Activated CD4-positive, alpha-beta T cell treated with anti-CD3 and anti-CD28 coated beads, Interleukin-2, amount 50 U/mL, for 24 hours (primary cell): ENCODE data around the gene ALOX12B.

Source experiments
- DNase-seq, 2 donors: peaks; one replicate each; pipeline ENCODE4 v3.0.0-alpha.2; 2020; ENCODE audit warnings: low read depth in 1 of 2, low spot score in 1 of 2

ALOX12B gene

DNA sequence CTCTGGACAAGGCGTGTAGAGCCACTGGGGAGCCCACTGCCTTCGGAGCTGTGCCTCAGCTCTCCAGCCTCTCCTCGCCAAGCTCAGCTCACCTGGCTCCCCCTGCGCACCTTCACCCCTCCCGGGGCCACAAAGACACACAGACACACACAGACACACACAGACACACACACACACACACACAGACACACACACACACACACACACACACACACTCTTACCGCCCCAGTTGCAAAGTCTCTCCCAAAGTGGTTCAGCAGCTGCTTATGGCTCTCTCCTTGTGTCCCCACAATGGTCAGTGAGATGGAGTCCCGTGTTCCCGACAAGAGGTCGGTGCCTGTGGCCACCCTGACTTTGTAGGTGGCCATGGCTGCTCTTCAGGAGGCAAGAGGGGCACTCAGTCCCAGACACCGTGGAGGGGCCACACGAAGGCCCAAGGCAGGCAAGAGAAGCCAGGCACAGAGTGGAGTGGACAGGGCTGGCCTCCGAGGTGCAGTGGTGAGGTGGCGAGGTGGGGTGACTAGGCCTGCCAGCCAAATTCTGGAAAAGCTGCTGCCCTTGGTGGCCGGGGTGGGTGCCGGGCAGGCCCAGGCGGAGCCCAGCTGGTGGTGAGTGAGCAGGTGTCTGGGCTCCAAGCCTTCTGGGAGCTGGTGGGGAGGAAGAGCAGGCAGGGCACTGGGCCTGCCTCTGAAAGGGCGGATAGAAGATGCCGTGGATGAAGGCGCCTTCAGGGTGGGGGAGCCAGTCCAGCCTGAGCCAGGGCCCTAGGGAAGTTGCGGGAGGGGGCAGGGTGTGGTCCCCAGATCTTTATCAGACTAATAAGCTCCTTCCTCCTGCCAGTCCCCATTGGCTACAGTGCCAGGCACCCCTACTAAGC, at the start of gene ALOX12B:
Gene ALOX12B (minus strand): TSS at position 642 of the 877 bp plus-strand sequence. CDS start 274 bp downstream, at position 368.
- no peak for DNase-seq

DNA sequence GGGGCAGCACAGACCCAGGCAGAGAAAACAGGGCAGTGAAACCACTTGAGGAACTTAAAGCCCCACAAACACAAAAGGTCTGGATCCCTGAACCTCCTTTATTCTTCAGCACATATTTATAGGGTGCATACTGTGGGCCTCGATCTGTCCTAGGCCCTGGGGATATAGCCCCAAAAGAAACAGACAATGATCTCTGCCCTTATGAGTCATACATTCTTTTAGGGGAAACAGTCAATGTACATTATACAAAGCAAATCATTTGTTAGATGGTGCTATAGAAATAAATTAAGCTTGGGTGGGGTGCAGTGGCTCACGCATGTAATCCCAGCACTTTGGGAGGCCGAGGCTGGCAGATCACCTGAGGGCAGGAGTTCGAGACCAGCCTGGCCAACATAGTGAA, 46.4 kb upstream of the ALOX12B start:
- DNase-seq, result no peak

DNA sequence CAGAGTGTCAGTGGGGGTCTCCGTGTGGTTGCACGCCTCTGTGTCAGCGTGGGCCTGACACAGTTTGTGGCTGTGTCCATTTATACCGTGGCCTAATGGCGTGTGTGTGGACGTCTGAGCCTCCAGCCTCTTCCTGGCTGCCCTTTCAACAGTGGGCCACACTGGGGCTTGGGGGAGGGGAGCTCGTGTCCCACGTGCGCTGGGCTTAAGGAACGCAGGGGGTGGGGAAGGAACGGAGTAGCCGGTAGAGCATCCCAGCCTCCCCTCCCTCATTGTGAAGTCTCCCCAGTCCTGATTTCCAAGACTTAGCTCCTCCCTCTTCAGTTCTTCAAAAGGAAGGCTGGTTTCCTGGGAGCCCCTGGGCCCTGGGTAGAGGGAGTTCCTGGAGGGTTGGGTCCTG, 45.9 kb upstream of the ALOX12B start:
- no peak for DNase-seq

DNA sequence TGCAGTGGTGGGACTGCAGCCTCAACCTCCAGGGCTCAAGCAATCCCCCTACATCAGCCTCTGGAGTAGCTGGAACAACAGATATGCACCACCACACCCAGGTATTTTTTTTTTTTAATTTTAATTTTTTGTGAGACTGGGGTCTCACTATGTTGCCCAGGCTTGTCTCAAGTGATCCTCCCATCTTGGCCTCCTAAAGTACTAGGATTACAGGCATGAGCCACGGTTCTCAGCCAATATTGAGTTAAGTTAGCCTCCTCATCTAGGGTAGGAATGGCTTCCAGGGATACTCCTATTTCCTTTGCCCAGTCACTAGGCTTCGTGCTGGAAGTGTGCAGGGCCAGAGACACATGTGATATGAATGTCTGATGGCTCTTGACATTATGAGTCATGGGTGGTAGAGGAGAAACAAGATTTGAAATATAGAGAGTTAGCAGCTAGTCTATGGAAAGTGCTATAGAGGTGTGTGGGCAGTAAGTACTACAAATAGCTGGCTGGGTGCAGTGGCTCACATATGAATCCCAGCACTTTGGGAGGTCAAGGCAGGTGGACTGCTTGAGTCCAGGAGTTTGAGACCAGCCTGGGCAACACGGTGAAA, 44.4 kb upstream of the ALOX12B start:
- no peak for DNase-seq

DNA sequence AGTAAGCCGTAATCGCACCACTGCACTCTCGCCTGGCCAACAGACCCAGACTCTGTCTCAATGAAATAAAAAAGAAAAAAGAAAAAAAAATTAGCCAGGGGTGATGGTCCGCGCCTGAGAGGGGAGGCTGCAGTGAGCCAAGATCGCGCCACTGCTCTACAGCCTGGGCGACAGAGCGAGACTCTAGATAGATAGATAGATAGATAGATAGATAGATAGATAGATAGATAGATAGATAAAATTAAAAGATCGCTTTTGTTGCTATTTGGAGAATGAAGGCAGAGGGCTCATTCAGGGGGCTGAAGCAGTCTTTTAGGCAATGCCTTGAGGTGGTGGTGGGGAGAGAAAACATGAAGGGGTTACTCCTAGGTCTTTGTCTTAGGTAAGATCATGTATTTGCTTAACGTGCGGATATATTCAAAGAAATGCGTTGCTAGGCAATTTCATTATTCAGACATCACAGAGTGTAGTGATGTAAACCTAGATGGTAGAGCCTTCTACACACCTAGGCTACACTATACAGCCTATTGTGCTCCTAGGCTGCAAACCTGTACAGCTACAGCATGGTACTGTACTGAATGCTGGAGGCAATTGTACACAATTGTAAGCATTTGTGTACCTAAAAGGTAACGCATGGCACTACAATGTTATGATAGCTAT, 40.7 kb upstream of the ALOX12B start:
- no peak for DNase-seq

DNA sequence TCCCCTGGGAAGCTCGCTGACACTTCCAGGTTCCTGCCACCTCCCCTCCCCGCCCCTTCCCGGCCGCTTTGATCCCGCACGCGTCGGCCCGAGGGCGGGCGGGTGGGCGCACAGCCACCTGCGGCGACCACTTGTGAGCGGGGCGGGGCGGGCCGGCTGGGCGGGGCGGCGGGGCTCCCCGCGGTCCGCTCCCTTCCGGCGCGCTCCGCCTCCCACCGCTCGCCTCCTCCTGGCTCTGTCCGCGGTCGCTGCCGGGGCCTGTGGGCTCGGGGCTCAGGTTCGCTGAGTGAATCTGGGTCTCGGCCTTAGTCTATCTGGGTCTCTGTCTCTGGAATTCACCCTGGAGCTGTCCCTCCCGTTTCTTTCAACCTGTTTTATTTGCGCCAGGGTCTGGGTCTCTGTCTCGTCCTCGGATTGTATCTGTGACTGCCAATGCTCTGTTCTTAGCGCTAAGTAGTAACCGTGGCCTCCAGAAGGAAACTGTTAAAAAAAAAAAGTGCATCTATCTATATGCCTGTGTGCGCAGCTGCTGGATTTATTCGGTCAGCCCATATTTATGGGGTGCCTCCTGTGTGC, 39.1 kb upstream of the ALOX12B start:
- no peak for DNase-seq

DNA sequence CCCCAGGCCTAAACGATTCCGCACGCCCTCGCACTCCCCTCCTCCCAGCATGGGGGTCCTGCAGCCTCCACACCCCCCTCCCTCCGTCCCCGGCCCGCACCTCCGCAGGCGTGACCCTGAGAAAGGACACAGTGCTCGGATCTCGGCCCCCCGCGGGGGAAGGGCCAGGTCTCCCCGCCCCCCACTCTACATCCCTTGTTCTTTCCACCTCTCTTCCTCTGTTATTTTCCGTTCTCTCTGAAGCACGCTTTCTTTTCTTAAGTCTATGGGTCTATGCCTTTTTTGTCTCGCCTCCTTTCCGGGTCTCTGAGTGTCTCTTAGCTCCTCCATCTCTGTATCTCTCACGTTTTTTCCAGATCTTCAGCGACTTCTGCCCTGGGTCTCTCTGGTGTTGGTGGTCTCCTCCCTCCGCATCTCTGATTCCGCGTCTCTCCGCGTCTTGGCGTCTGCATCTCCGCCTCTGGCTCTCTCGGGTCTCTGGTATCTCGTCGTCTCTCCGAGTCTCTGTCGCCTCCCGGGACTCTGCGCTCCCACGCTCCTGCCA, 38.5 kb upstream of the ALOX12B start:
- no peak for DNase-seq

DNA sequence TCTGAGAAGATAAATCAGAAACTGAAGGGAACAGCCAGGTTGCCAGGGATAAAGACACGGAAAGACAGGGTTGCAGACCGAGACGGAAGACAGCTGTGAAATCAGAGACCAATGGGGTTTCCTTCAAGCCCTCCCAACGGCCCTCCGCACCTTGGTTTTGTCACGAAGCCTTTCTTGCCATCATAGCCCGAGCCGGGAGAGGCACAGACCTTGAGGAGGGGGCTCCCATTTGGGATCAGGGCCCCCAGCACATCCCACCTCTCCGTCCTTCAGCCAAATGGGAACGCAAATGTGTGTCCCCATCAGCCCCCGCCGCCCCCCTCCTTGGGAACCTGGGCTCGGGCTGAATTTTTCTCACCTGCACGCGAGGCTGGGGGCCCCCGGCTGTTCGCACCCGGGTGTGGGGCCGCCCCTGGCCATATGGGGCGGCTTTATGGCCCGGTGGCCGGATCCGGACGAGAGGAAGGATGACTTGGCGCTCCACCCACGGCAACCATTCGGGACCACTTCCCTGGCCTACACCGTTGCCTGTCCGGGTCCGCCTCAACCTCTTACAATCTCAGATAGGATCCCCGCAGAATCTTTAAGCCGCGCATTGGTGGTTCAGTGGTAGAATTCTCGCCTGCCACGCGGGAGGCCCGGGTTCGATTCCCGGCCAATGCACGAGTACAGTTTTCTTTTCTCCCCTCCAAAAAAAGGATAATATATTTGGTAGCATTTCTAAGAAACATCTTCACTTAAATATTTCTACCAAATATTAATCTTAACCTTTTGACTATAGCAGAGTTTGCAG, 37.8 kb upstream of the ALOX12B start:
- DNase-seq, result peak; percentile 94 to 98

DNA sequence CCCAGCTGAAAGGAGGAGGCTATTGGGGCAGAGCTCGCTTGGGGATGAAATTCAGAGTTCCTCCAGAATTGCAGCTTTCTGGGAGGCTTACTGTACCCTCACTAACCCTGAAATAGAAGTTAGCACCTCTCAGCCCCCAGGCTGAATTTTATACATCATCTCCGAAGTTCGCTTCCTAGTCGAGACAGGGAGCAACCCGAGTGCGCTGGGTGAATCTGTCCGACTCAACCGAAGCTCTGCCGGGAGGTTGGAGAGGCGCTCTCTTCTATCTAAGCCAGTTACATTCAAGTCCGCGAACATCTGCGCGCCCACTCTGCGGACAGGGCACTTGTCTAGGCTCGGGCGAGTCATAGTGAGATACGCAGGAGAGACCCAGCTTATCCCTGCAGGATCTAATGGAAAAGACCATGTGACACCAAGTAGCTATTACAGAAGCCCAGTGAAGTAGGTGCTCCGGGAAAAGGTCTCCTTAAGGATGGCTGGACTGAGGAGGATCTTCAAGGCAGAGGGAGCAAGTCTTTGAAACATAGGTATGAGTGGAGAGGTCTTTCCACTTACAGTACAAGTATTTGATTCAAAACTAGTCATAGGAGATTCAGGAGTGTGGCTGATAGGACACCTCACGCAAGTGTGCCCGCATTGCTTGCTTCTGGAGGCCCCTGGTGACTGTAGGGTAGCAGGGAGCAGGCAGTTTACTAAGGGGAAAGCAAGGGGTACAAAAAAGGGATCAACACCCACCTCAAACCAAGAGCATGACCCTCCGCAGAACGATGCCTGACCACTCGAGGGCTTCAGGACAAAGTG, 37.0 kb upstream of the ALOX12B start:
- DNase-seq, result no peak

DNA sequence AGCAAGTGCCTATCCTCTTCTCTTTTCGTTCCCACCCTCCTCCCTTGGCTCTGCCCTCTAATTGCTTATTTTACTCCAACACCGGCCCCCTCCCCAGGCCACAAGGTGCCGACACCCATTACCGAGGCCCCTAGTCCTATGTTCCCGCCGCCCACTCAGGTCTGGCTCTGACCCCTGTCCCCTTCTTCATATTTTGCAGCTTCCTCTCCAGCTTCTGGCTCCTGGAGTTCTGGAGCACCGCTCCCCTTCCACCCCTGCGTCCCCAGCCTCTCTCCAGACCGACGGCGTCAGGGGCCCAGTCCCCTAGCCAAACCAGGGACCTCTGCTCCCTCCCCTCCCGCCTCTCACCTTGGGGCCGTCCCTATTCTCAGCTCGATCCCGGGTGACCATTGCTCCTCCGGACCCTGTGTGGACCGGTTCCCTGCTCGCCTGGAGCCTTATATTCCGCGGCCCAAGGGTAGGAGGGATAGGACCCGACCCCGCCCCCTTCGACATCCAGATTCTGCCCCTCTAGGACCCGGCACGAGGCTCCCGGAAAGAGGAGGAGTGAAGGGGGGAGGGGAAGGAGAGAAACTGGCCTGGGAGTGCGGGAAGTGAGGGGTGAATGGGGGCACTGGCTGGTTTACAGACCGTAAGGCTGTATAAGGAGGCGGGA, 36.3 kb upstream of the ALOX12B start, which contains the start of gene HES7:
Gene HES7 (minus strand): TSS at position 412 of the 655 bp plus-strand sequence. CDS start 22 bp downstream, at position 390.
- DNase-seq, result no peak

DNA sequence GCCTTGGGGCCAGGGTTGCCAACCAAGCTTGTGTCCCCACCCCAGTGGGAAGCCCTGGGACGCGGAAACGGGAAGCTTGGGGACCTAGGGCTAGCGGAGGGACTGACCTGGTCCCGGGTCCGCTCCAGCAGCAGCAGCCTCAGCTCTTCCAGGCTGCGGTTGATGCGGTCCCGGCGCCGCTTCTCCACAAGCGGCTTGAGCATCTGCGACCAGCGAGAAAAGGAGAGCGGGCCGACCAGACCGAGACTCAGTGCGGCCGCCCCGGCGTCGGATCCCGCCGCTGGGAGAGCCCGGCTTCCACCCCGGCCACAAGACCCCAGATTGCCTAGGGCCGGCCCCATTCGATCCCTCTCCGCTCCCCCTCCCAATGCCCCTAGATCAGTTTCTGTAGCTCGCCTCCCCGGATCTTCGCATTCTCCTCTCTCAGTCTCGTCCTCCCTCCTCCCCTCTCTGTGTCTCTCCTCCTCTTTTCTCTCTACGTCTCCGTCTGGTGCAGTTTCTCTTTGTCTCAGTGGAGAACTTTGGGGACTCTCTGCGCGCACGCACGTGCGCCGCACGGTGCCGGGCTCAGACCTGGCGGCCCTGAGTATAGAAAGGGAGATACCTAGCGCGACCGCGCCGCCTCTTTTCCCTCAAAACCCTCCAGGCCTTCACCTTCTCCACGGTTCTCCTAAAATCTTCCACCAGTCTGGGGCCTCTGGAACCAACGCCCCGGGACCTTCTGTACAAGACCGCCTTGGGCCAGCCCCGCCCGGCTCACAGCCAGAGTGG, 35.6 kb upstream of the ALOX12B start:
- peak; percentile 30 to 40 for DNase-seq

DNA sequence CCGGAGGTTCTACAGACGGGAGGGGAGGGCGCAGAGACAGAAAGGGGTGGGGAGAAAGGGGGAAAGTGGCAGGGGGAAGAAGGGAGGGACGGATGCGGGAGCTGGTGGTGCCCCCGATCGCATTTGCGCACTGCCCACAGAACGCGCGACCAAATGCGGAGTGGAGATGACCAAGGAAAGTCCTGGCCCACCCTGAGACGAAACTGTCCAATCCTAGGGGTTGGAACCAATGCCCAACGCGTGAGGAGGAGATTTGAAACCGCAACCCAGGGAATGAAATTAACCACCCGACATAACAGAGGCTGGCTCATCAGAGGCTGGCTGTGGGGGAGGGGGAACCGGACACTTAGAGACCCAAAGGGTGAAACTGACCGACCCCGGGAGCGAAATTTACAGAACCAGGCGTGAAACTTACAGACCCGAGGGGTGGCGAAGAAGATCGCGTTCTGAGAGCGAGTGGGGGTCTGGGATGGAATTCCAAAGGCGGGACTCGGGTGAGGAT, 35.0 kb upstream of the ALOX12B start:
- no peak for DNase-seq

DNA sequence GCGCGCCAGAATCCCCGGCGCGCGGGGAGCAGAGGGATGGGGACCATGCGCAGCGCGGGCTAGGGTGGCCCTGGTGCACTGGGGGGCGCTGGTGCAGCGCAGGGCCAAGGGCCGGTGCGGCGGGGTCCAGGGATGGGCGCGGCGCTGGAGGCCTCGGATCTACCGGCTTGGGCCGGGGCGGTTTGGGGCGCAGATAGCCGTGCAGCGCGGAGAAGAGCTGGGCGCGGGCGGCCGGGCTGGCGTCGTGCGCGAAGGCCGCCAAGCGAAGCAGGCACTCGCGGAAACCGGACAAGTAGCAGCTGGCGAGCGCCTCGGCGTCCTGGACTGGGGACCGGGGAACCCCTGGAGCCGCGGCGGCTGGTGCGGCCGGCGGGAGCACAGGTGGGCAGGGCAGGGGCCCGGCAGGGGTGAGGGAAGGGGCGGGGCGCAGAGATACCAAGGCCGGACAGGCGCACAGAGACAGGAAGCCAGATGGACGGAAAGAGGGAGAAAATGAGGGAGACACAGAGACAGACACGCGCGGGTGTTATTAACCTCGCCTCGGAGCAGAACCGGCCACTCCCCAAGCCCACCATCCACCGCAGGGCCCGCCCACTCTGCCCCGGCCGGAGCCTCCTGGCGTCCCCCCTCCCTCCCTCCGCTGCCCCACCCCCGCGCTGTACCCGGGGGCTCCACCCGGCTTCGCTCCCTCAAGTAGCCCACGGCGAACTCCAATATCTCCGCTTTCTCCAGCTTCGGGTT, 34.3 kb upstream of the ALOX12B start:
- DNase-seq, result no peak

DNA sequence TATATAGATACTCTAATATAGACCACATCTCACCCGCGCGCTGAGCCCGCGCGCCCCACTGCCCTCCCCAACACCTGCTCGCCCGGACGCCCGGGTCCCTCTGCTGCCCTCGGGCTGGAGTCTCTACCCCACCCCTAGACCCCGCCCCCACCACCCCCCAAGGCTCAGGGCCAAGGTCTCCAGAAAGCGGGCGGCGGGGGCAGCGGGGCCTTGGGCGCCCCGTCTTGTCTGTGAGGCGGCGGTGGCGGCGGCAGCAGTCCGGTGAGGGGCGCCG, 33.8 kb upstream of the ALOX12B start:
- no peak for DNase-seq

DNA sequence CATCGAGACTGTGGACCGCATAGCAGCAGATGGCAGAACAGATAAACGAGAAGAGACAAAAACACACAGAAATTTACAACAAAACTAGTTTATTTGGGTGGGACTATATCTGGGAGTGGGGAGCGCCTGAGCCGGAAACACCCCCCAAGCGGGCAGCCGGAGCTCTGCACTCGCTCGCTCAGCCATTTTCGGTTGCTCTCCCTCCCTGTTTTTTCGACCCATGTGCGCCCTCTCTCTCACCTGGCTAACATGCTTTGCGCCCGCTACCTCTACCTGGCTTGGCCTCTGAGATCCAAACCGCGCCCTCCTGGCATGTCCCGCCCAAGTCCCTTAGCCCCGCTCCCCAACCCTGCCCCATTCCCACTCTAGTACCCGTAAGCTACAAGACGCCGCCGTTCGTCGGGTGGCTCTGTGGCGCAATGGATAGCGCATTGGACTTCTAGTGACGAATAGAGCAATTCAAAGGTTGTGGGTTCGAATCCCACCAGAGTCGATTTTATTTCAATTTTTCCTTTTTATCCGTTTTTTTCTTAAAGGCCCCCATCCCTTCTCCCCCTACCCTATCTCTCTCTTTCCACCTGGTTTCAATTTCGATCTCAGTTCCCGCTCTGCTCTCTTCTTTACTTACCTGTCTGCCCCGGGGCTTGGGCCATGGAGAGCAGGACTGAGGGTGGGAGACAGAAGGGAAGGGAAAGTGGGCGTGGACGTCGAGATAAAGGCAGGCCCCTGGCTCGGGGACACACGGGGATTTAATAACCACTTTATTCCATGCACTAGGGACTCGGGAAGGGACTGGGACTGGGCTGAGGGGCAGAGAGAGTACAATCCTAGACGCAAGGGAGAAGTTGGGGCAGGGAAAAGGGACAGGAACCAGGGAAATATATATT, 33.2 kb upstream of the ALOX12B start:
- DNase-seq, result peak; percentile 81 to 83

DNA sequence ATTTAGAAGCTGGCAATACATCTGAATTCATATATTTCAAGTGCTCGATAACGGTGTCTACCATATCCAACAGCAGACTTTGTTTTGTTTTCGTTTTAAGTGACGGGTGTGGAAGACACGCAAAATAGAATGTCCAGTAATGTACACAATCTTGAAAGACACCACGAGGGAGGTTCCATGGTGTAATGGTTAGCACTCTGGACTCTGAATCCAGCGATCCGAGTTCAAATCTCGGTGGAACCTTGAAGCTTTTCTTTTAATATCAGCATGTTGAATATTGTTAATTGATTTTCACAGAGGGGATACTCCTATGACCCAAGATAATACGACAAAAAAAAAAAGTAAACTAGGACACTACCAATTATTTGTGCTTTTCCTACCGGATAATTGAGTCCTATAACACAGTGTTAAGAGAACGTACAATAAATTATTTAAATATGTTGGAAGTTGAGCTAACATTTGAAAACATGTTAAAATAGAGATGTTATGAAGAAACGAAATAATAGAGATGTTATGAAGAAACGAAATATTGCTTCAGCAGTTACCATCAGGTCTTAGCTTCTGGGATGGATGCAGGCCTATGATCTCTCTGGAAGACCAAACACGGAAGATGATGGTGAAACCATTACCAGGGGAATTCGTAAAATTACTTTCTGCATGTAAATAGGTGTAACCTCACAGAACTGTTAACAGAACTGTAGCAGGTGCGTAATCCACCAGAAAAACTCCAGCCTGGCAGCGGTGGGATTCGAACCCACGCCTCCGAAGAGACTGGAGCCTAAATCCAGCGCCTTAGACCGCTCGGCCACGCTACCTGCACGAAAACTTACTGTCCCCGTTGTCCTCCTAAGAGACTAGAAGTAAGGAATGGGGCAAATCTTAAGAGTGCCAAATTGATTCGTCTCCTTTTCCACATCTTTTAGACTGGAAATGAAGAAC, 32.3 kb upstream of the ALOX12B start:
- DNase-seq, result peak; percentile 92 to 93
